PC-3 (cell line): ENCODE results near the gene RPS8.

Experiments
- EZH2 ChIP-seq: fragments of 300-600 bp; sonication (generic); IDR thresholded peaks from one replicate; pipeline ENCODE4 v1.6.1; 2017; ENCODE audit warnings: antibody characterized with exemption, mild to moderate bottlenecking, low read length; ENCODE audit not compliant: unreplicated experiment
- TF ChIP-seq, protein P1 (sequence below): fragments of 300-600 bp; sonication (generic); conservative IDR thresholded peaks from 2 replicates; pipeline ENCODE4 v1.5.1; 2017; ENCODE audit warnings: antibody characterized with exemption, low read depth, mild to moderate bottlenecking, low read length

DNA sequence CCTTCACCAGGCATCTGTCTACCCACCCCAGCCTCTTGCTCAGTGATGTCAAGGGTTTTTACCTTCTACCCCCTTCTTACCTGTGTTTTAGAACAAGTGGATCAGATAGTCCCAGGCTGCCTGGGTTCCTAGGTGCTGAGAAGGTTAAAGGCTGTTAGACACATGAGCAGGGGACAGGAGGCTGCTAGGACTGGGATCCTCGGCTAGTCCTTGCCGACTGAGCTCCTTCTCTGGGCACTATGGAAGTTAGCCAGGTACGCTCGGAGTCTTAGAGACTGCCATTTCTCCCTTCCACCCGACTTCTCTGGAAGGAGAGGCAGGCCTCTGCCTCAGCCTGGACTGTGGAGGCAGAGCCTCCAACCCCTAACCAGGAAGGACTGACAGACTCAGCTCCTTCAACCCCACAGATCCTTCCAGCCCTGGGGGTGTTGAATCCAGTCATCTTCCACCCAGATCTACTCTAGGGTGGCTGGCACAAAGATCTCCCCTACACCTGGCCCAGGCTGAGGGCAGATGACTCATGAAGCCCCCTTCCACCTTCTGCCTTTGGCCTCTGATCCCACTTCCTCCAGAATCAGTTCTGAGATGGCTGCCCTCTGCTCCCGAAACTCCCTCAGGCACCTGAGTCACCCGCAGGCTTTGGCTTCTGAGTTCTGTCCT, 31.5 kb downstream of the RPS8 start, which contains the start of gene DYNLT4:
- TF ChIP-seq, protein P1, sequence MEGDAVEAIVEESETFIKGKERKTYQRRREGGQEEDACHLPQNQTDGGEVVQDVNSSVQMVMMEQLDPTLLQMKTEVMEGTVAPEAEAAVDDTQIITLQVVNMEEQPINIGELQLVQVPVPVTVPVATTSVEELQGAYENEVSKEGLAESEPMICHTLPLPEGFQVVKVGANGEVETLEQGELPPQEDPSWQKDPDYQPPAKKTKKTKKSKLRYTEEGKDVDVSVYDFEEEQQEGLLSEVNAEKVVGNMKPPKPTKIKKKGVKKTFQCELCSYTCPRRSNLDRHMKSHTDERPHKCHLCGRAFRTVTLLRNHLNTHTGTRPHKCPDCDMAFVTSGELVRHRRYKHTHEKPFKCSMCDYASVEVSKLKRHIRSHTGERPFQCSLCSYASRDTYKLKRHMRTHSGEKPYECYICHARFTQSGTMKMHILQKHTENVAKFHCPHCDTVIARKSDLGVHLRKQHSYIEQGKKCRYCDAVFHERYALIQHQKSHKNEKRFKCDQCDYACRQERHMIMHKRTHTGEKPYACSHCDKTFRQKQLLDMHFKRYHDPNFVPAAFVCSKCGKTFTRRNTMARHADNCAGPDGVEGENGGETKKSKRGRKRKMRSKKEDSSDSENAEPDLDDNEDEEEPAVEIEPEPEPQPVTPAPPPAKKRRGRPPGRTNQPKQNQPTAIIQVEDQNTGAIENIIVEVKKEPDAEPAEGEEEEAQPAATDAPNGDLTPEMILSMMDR = no peak
- no peak for TF ChIP-seq EZH2
